HG02610 (cell line): Measurements from ENCODE around the gene MIGA1.
A peak's percentile ranks its signal among the peaks of the same experiment; 100 is the strongest.
"Not testable (repeated sequence)": the region's sequence is repeated elsewhere in the genome, so short reads cannot be mapped to it uniquely, and the experiment has no call there.

Experiments used
- ATAC-seq: cut with Tn5 transposase; IDR thresholded peaks from one replicate; pipeline ENCODE4 v1.9.1; 2021; ENCODE audit warnings: mild to moderate bottlenecking, moderate library complexity; ENCODE audit not compliant: unreplicated experiment

MIGA1 gene

GRCh38 chr1:77779529-77780281 is at the start of gene MIGA1:
Gene MIGA1 (plus strand): TSS chr1:77779649. CDS start chr1:77783253, 3,604 bp downstream.
- ATAC-seq, result peak; percentile 97

GRCh38 chr1:77732090-77732489 is 47.4 kb upstream of the MIGA1 start:
- ATAC-seq, result no peak

GRCh38 chr1:77739235-77739634 is 40.2 kb upstream of the MIGA1 start:
- no peak for ATAC-seq

GRCh38 chr1:77741316-77741715 is 38.1 kb upstream of the MIGA1 start:
- no peak for ATAC-seq

- no peak for ATAC-seq
These were observed 37.4 kb upstream of the MIGA1 start for GRCh38 chr1:77742011-77742555.

GRCh38 chr1:77744576-77744975 is 34.9 kb upstream of the MIGA1 start:
- no peak for ATAC-seq

GRCh38 chr1:77749489-77749888 is 30.0 kb upstream of the MIGA1 start:
- ATAC-seq, result not testable (repeated sequence)

GRCh38 chr1:77756052-77756754 is 23.2 kb upstream of the MIGA1 start:
- ATAC-seq, result no peak

GRCh38 chr1:77757066-77757584 is 22.3 kb upstream of the MIGA1 start:
- no peak for ATAC-seq

- ATAC-seq, result no peak
These were observed 21.8 kb upstream of the MIGA1 start for GRCh38 chr1:77757603-77758002.

- ATAC-seq, result peak; percentile 97
These were observed 20.1 kb upstream of the MIGA1 start, which contains the start of gene USP33 for GRCh38 chr1:77759071-77760028. Gene USP33 (minus strand): TSS chr1:77759852. CDS start chr1:77741697, 18,155 bp downstream.

- ATAC-seq, result no peak
These were observed 17.4 kb upstream of the MIGA1 start for GRCh38 chr1:77762072-77762476.

GRCh38 chr1:77768006-77768405 is 11.4 kb upstream of the MIGA1 start:
- no peak for ATAC-seq

- no peak for ATAC-seq
These were observed 3.3 kb upstream of the MIGA1 start for GRCh38 chr1:77776007-77776700.

GRCh38 chr1:77781683-77782082 is 2.2 kb downstream of the MIGA1 start:
- ATAC-seq, result no peak

- ATAC-seq, result no peak
These were observed 3.7 kb downstream of the MIGA1 start for GRCh38 chr1:77783141-77783540.

- ATAC-seq, result not testable (repeated sequence)
These were observed 6.8 kb downstream of the MIGA1 start for GRCh38 chr1:77786093-77786741.

GRCh38 chr1:77794550-77794949 is 15.1 kb downstream of the MIGA1 start:
- no peak for ATAC-seq

GRCh38 chr1:77796695-77797405 is 17.4 kb downstream of the MIGA1 start:
- ATAC-seq, result no peak
